ENCODE results near the gene RPS21.

Gene RPS21

GRCh38 chr20:62398120-62398821 is 11.4 kb downstream of the RPS21 start:
- DNase-seq: no peak

- DNase-seq: no peak
Measured at GRCh38 chr20:62400021-62400420, 13.1 kb downstream of the RPS21 start.

DNA sequence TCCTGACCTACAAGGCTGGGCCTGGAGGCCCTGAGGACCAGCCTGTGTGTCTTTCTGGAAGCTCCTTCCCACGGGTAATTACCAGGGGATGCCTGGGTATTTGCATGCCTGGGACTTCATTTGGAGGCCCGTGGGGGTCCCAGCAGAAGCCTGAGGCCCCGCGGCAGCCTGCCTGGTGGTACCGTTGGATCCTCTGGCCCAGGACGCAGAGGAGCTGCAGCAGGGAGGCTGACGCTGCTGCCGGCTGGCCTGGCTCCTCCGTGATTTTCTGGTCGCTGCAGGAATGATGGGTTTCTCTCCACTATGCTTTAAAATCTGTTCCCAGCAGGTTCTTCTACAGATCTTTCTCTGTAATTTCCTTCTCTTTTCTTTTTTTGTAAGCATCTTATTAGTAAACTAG is 13.6 kb downstream of the RPS21 start:
- DNase-seq: no peak

- DNase-seq: no peak
Measured at GRCh38 chr20:62401331-62401779, 14.5 kb downstream of the RPS21 start.

GRCh38 chr20:62402456-62403150 is 15.7 kb downstream of the RPS21 start:
- DNase-seq: no peak

- no peak for DNase-seq
Measured at GRCh38 chr20:62403331-62403730, 16.4 kb downstream of the RPS21 start.

GRCh38 chr20:62404112-62404665 is 17.3 kb downstream of the RPS21 start:
- DNase-seq: no peak

DNA sequence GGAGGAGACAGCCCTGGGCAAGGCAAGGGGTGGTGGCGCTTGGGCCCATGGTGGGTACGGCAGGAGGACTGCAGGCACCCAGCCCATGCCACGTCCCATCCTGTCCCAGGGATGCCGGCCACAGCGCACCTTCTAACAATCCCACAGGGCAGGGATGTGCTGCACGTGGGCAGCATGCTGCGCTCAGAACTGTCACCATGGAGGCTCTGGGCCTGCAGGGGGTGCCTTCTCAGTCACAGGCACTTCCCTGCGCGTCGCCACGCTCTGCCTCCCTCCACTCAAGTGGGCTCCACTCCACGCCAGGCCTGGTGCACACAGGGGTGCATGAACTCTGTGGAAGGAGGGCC is 17.8 kb downstream of the RPS21 start:
- DNase-seq: no peak

GRCh38 chr20:62405108-62405980 is 18.4 kb downstream of the RPS21 start:
- DNase-seq: peak; percentile 28 to 51 (median 34)

GRCh38 chr20:62405981-62406513 is 19.1 kb downstream of the RPS21 start:
- DNase-seq: no peak

DNA sequence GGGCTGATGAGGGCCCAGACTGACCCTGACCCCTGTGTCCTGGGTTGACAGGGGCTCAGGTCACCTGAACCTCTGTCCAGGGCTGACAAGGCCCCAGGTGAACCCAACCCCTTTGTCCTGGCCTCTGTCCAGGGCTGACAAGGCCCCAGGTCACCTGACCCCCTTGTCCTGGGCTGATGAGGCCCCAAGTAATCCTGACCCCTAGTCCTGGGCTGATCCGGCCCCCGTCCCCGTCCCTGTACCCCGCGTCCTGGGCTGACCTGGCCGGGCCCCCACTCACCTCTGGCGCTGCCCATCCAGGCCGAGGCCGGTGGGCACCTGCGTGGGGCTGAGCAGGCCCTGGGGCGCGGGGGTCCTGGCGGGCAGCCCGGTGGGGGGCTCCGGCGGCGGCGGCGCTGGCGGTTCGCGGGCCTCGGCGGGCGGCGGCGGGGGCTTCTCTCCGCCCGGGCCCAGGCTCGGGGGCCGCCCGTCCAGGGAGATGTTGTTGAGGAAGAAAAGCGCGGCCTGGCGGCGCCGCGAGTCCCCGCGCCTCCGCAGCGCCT is 19.8 kb downstream of the RPS21 start:
- DNase-seq: peak in 2 of 4 experiments; percentile 6 to 13

- DNase-seq: peak; percentile 95 to 98 (median 96)
Measured at GRCh38 chr20:62407221-62407992, 20.5 kb downstream of the RPS21 start, which contains the start of gene CABLES2. Gene CABLES2, minus strand, starts transcription at chr20:62407285. Its CDS starts 9 bp downstream, at chr20:62407276.

GRCh38 chr20:62408055-62408454 is 21.2 kb downstream of the RPS21 start:
- no peak for DNase-seq

DNA sequence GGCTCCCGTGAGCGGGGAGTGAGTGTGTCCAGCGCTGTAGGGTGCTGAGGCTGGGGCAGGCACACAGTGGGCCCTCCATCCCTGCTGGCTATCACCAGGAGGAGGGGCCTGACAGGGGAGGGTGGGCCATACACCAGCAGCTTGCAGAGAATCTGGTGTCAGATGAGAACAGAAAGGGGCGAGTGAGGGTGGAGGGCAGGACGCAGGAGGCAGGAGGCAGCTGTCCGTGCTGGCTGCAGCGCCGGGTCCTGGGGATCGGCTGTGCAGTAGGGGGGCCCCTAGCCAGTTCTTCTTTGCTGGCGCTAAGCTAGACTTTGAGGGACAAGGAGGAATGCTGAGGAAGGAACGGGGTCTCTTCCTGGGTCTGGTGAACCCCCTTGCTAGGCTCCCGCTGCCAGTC is 21.7 kb downstream of the RPS21 start:
- DNase-seq: no peak

DNA sequence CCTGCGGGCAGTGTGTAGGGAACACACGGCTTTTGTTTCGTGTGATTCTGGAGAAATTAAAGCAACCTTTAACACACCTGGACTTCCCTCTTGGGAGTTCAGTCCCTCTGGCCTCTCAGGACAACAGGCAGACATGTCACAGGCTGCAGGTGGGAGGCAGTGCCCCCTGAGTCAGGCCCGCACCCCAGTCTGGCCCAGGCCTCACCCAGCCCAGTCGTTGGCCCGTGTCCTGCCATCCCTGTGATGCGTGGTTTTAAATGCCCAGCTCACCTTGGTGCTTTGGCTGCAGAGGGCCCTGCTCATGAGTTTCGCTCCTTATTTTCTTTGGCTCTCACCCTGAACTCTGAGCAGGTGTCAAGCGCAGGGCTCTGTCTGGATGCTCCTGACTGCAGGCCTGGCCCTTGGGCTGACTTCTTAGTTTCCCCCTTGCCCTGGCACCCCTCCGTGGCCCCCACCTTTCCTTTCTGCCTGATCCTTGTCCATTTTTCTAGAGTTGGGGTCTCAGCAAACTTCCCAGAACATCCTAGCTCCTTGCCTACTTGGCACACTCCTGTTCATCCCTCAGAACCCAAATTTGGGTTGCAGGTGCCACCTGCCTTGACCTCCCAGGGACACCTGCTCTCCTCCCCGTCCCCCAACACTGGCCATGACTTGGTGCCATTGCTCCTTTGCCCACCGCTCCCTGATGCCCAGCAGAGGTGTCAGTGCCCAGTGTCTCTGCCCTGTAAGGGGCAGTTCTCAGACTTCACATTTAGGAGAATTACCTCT is 22.4 kb downstream of the RPS21 start:
- no peak for DNase-seq

DNA sequence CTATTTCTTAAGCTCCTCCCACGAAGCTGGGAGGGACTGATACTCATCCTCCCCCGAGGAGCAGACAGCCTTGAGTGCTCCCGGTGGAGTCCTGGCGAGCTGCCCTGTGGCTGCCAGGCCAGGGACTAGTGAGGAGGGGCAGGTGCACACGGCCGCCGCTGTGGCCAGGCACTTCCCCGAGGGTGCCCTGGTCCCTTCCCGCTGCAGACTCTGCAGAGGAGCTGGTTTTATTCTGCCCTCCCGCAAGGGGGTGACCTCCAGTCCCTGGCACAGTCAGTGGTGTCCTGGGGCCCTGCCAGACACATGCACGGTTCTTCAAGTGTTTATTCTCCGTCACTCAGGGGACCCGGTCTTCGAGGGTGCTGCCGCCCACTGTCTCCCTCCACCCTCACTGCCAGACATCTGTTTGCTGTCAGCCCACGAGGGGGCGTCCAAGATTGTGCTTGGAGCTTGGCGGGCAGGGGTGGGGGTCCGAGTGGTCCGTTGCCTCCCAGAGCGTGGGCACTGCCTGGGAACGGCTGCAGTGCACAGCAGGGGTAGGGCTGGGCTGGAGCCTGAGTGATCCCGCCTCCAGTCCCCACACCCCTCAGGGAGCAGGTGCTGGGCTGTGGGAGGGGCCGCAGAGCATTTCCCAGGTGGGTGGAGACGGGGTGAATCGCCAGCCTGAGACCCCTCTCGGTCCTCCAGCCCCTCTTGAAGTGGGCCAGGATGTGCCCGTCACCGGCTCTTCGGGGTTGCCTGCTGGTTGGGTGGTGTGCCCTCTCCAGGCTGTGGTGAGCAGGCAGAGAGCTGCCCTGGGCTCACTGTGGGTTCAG is 23.2 kb downstream of the RPS21 start:
- DNase-seq: peak; percentile 15 to 55 (median 36)

DNA sequence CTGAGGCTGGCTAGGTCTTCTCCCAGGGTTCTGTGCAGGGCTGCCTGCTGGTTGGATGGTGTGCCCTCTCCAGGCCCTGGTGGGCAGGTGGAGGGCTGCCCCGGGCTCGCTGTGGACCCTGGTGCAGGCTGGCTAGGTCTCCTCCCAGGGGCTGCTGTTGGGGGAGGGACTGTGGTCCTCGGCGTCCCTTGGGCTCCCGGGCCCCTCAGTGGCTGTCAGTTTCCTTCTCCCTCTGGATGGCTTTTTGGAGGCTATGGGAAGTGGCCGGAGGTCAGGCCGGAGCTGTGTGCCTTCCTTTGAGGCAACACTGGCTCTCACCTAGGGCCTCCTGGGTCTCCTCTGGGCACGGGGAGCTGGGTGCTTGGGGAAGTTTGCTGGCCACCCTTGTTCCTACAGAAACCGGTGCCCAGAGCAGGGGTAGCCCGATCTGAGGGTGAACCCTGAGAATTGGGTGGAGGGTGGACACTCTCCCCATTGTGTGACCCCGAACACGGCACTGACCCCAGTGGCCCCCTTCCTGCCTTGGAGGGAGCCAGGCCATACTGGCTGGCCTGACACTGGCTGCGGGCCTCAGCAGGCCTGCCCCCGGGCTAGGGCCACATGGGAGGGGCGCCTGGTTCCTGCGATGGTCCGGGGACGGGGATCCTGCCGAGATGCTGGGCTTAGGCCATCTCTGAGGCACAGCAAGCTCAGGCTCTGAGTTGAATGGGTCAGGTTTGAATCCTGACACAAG is 24.0 kb downstream of the RPS21 start:
- no peak for DNase-seq

DNA sequence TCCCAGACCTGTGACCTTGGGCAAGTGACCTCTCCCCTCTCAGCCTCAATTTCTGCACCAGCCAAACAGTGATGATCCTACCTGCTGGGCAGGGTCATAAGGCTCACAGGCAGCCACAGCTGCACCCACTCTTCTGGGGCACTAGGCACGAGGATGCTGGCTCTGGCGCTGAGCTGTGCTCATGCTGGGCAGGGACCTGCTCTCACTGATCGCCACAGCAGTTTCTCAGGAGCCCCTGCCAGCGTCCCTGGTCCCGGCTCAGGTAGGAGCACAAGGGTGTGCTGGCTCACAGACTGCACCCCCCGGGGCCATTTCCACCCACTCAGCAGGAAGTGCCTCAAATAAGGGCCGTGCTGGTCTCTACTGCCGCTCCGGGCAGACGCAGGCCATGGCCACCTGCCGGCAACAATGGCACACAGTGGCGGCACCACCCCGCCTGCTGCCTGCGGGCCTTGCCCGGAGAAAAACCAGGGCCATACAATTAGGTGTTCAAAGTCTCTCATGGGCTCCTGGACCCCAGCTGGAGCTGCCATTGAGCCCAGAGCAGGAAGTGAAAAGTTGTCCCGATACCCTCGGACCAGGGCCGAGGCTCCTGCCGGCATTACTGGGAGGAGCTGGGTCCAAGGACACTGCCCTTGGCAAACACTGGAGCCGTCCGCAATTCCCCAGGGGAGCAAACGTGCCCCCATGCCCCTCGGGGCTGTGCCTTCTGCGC is 24.7 kb downstream of the RPS21 start:
- no peak for DNase-seq
